Kidney epithelial cell (primary cell): ENCODE results near the gene MSANTD1. TPM values are rescaled to one million over a fixed set of nuclear protein-coding genes. Genes with fewer than 3 reads are reported as not detected.

ENCODE experiments used
- DNase-seq: peaks from one replicate; pipeline ENCODE4 v3.0.0-alpha.2; 2010; ENCODE audit warnings: low read depth
- H3K27me3 ChIP-seq: 2 replicates; pipeline ENCODE4 v1.6.0; 2011; ENCODE audit warnings: low read length; ENCODE audit not compliant: control insufficient read depth, insufficient read depth
- H3K36me3 ChIP-seq: 2 replicates; pipeline ENCODE4 v1.5.1; 2011; ENCODE audit warnings: low read length; ENCODE audit not compliant: control insufficient read depth, insufficient read depth
- H3K4me3 ChIP-seq: 2 replicates; pipeline ENCODE4 v1.5.1; 2011; ENCODE audit warnings: low read depth, mild to moderate bottlenecking, control low read depth, low read length
- total RNA-seq: library from RNA; depleted of rRNA; stranded (reverse); fragments of >200 nt; gene quantifications from 2 replicates; pipeline ENCODE4 v1.2.3, GENCODE V29; 2015
- TF ChIP-seq, protein P1 (sequence below): IDR thresholded peaks from 2 replicates; pipeline ENCODE4 v1.5.1; 2011; ENCODE audit warnings: mild to moderate bottlenecking, moderate library complexity, low read length, control low read depth, inconsistent platforms; ENCODE audit not compliant: insufficient read depth, poor library complexity, severe bottlenecking

The MSANTD1 gene
- total RNA-seq, 1 donor from 2014 or later = 0.50 TPM

DNA sequence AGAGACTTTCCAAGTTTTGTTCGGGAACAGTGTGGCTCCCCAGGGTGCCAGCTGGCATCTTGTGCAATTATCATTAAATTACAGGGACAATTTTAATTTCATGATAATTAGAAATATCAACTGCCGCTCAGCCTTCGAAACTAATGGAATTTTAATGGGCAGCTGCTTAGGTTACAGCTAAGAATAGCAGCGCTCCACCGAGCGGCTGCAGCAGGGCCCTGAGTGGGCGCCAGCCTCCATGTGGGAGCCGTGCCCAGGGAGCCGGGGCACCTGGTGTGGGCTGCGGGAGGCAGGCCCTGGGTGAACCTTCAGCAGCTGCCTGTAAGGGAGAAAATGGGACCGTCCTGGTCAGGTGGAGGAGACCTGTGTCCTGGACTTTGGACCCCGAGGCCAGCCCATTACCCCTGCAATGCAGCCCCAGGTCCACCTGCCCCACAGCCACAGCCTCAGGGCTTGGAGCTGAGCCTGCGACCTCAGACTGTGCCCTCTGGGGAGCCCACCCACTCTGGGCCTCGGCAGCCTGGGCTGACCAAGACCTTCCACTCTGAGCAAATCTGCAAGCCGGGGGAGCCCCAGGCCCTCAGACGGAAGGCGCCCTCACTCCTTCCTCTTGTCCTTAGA lies 21.1 kb downstream of the MSANTD1 start:
- no peak overlapping the region for H3K4me3 ChIP-seq
- H3K27me3 ChIP-seq = peaks cover 7% of the 10 kb centered on the region
- DNase-seq = no peak
- TF ChIP-seq, protein P1, sequence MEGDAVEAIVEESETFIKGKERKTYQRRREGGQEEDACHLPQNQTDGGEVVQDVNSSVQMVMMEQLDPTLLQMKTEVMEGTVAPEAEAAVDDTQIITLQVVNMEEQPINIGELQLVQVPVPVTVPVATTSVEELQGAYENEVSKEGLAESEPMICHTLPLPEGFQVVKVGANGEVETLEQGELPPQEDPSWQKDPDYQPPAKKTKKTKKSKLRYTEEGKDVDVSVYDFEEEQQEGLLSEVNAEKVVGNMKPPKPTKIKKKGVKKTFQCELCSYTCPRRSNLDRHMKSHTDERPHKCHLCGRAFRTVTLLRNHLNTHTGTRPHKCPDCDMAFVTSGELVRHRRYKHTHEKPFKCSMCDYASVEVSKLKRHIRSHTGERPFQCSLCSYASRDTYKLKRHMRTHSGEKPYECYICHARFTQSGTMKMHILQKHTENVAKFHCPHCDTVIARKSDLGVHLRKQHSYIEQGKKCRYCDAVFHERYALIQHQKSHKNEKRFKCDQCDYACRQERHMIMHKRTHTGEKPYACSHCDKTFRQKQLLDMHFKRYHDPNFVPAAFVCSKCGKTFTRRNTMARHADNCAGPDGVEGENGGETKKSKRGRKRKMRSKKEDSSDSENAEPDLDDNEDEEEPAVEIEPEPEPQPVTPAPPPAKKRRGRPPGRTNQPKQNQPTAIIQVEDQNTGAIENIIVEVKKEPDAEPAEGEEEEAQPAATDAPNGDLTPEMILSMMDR = no peak
- H3K36me3 ChIP-seq = no peaks in the 10 kb centered on the region

DNA sequence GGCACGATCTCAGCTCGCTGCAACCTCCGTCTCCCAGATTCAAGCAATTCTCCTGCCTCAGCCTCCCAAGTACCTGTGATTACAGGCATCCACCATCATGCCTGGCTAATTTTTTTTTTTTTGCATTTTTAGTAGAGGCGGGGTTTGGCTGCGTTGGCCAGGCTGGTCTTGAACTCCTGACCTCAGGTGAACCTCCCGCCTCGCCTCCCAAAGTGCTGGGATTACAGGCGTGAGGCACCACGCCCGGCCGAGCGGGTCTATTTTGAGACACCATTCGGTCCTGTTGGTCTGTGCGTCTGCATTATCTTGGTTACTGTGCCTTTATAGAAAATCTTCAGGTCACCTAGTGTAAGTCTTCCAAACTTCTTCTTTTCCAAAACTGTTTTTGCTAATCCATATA lies 22.2 kb downstream of the MSANTD1 start:
- no peak for DNase-seq
- Histone ChIP-seq H3K4me3 (no peak overlapping the region), H3K36me3 (no peaks in the 10 kb centered on the region), H3K27me3 (peaks cover 7% of the 10 kb centered on the region)
- TF ChIP-seq, protein P1 = no peak

DNA sequence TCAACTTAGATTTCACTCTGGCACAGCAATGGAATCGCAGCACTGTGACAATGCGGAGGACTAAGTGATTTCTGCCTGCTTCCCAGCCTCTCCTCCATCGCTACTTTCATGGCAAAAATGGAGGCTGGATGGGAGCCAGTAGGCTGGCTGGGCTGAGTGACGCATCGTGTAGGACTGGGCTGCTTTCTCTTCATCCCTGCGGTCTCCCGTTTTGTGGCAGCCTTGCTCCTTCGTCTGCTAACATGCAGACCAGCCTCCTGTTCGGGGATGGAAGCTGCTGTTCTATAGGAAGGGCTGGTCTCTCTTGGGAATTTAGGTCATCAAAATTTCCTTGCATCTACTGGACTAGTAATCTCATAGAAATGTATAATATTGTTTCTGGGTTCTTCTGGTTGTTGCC lies 28.0 kb downstream of the MSANTD1 start:
- TF ChIP-seq, protein P1 = no peak
- DNase-seq = no peak
- H3K4me3 ChIP-seq = no peak overlapping the region
- no peaks in the 10 kb centered on the region for H3K36me3 ChIP-seq
- peaks cover 3% of the 10 kb centered on the region for H3K27me3 ChIP-seq

DNA sequence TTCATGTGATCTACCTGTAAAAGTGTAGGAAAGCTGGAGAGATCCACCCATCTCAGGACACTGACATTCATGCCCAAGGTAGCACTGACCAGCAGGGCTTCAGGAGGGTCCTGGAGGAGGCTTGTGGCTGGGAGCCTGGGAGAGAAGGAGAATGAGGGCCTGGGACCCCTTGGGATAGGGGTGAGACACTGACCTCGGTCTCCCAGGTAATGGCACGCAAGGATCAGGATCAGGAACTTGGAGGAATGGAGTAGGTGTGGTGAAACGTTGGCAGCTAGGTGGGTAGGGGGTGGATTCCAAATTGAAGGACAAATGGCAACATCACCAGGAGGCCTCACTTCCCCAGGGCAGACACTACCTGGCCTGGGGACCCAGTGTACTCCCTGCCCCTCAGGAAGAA lies 31.5 kb downstream of the MSANTD1 start:
- Histone ChIP-seq H3K4me3 (no peak overlapping the region), H3K27me3 (peaks cover 6% of the 10 kb centered on the region), H3K36me3 (no peaks in the 10 kb centered on the region)
- TF ChIP-seq, protein P1 = no peak
- no peak for DNase-seq

DNA sequence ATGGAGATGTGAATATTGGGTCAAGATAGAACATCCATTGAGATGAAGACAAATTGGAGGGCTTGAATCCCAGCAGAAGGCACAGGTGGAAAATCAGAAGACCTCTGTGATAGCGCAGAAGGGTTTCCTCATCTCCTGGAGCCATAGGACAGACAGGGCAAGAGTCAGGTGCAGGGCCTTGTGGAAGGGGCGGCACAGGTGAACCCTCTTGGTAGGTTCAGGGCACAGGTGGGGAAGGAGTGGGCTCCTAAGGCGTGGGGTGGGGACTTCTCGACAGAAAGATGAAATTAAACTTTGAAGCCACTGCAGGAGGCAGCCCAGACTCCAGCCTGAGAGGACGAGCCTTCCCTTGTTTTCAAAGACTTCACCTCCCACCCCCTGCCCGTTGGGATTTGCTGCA lies 34.5 kb downstream of the MSANTD1 start:
- Histone ChIP-seq H3K4me3 (no peak overlapping the region), H3K36me3 (no peaks in the 10 kb centered on the region), H3K27me3 (peaks cover 17% of the 10 kb centered on the region)
- TF ChIP-seq, protein P1 = no peak
- no peak for DNase-seq

DNA sequence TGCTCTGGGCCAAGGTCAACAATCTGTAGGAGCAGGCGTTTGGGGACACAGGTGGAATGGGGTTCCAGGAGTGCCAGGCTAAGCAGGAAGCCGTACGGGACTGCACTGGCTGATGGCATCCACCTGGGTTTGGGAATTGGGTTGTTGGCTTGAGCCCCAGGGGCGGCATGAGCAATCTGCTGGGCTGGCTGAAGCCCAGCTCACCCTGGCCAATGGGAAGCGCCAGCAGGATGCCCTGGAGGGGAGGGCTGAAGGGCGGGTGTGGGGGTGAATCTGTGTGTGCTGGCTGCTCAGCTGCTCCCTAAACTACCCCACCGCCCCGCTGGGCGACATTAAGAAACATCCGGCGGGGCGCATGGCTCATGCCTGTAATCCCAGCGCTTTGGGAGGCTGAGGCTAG lies 35.0 kb downstream of the MSANTD1 start:
- Histone ChIP-seq H3K27me3 (peaks cover 17% of the 10 kb centered on the region), H3K36me3 (no peaks in the 10 kb centered on the region), H3K4me3 (no peak overlapping the region)
- TF ChIP-seq, protein P1 = no peak
- no peak for DNase-seq
